ENCODE measurements around the gene DDTL. TPM values are rescaled to one million over a fixed set of nuclear protein-coding genes. Genes with fewer than 3 reads are reported as not detected.

Gene DDTL
- total and polyA plus RNA-seq, 2 donors (not counting 3 experiments of a cell fraction or from before 2014, with no cell fraction given) = 0.57 to 2.7 TPM

DNA sequence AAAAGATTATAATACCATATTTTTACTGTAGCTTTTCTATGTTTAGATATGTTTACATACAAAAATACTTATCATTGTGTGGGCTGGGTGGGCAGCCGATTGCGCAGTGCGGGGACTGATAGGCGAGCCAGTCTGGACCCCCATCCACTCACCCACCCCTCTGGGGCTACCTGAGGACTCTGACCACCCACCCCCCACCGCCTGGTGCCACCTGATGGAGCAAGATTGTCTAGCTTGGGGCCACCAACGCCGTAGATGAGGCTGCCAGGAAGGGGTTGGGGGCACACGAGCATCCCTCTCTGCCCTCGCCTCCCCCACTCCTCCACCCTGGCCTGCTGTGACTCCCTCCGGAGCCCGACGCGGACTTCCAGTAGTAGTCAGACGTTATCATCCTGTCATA lies 40.1 kb upstream of the DDTL start:
- CTCF ChIA-PET = interaction anchor here (0.8 to 2.1 kb wide), 3 partner anchors 13 to 65 kb away, joined by 3 to 6 read pairs (median 3); no protein-coding TSS in a partner anchor
- Histone ChIP-seq H3K27ac (ENCODE audit: insufficient read depth, low read depth, low read length) (no peak overlapping the region), H3K36me3 (ENCODE audit: control insufficient read depth in 2 of 2, extremely low read depth in 1 of 2, insufficient read depth in 2 of 2, low read length in 2 of 2) (peaks cover 0 to 2% of the 10 kb centered on the region in 2 experiments), H2AFZ (ENCODE audit: low read depth, low read length) (no peak overlapping the region), H3K9me3 (replicated peaks; ENCODE audit: control insufficient read depth, insufficient read depth, low read length) (peaks cover 3% of the 10 kb centered on the region), H3K9me1 (replicated peaks; ENCODE audit: control insufficient read depth, extremely low read depth, insufficient read depth, low read length) (no peaks in the 10 kb centered on the region), H3K27me3 (ENCODE audit: control insufficient read depth in 2 of 2, insufficient read depth in 2 of 2, low read length in 2 of 2) (no peaks in the 10 kb centered on the region), H3K4me2 (ENCODE audit: insufficient read depth, low read length) (no peak overlapping the region), H4K20me1 (replicated peaks; ENCODE audit: control insufficient read depth, extremely low read depth, insufficient read depth, low read length) (no peaks in the 10 kb centered on the region), H3K4me1 (ENCODE audit: control insufficient read depth, extremely low read depth, insufficient read depth, low read length) (no peaks in the 10 kb centered on the region), H3K9ac (replicated peaks; ENCODE audit: extremely low read depth, insufficient read depth, low read length) (no peak overlapping the region), H3K4me3 (replicated peaks in 1 of 3; ENCODE audit: insufficient read depth in 1 of 3, low read depth in 1 of 3, low read length in 3 of 3) (no peak overlapping the region), H3K79me2 (ENCODE audit: control insufficient read depth, insufficient read depth, low read length) (no peaks in the 10 kb centered on the region)
- no TSS peak for BruUV-seq (replicated peaks)
- dilution Hi-C loops (cut with MboI; ENCODE audit: extremely low pct_ligation_motif_present, low sequenced_read_pairs) (no loop called here), intact Hi-C loops (cut with micrococcal nuclease) (no loop called here)
- no peak for DNase-seq (ENCODE audit: low read depth, low spot score)
- TF ChIP-seq EZH2 (IDR thresholded peaks at IDR 0.05; ENCODE audit: borderline replicate concordance, low read depth, low read length, severe bottlenecking) = no peak
- TF ChIP-seq MAX (IDR thresholded peaks at IDR 0.05; ENCODE audit: insufficient read depth, insufficient read length) = no peak
- TF ChIP-seq, protein P1, sequence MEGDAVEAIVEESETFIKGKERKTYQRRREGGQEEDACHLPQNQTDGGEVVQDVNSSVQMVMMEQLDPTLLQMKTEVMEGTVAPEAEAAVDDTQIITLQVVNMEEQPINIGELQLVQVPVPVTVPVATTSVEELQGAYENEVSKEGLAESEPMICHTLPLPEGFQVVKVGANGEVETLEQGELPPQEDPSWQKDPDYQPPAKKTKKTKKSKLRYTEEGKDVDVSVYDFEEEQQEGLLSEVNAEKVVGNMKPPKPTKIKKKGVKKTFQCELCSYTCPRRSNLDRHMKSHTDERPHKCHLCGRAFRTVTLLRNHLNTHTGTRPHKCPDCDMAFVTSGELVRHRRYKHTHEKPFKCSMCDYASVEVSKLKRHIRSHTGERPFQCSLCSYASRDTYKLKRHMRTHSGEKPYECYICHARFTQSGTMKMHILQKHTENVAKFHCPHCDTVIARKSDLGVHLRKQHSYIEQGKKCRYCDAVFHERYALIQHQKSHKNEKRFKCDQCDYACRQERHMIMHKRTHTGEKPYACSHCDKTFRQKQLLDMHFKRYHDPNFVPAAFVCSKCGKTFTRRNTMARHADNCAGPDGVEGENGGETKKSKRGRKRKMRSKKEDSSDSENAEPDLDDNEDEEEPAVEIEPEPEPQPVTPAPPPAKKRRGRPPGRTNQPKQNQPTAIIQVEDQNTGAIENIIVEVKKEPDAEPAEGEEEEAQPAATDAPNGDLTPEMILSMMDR (IDR thresholded peaks at IDR 0.05; ENCODE audit: extremely low read depth in 1 of 2, insufficient read depth in 1 of 2, low read depth in 1 of 2, low read length in 2 of 2) = no peak
- no peak for TF ChIP-seq POLR2A (IDR thresholded peaks at IDR 0.05; ENCODE audit: low read depth, low read length)
- TF ChIP-seq GATA2 (IDR thresholded peaks at IDR 0.05; ENCODE audit: insufficient read depth, insufficient read length, low read depth, low read length) = no peak
- no peak for TF ChIP-seq MYC (IDR thresholded peaks at IDR 0.05; ENCODE audit: low read depth, low read length)
- no peak for TF ChIP-seq JUN (IDR thresholded peaks at IDR 0.05; ENCODE audit: borderline replicate concordance, insufficient read depth, insufficient read length, low read depth)
- TF ChIP-seq POLR2AphosphoS5 (IDR thresholded peaks at IDR 0.05; ENCODE audit: insufficient read depth, low read depth, low read length) = no peak
- TF ChIP-seq FOS (IDR thresholded peaks at IDR 0.05; ENCODE audit: borderline replicate concordance, insufficient read depth, low read length) = no peak
- no peak for FAIRE-seq
- POLR2A ChIA-PET = no interaction called here
